ENCODE results near the gene RNF5. TPM values are rescaled to one million over a fixed set of nuclear protein-coding genes. Genes with fewer than 3 reads are reported as not detected.

RNF5 gene
- total RNA-seq, 1 experiment from 2014 or later: 99.0 TPM

DNA sequence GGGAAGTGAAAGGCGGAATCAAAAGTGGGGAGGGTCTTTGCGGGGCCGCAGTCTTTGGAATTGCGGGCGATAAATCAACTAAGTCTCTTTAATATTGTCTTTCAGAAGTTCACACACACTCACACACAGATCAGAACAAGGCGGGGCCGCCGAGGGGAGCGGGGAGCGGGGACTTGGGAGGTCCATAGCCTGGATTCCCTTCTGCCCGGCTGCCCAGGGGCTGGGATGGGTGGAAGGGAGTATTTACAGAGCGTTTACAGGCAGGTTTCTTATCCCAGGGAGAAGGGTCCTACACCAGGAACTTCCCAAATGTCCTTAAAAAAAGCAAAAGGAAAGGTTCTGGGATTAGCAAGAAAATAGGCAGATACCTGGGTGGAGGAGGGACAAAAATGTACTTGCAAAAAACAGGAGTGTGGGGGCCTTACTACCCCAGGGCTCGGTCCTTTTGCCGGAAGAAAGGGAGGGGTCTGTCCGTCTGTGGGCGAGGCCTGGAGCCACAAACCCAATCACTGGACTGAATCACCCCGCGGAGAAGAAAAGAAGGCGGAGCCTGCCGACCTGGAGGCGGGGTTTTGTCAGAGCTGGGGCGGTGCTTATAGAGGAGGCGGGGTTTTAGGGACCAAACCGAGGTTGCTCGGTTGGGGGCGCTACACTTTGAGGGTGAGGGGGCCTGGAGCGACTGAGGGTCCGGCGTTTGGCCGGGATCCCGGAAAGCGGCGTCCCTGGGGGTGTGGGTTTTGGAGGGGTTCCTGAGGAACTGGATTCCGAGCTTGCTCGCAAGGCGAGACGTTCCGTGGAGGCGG, 29.7 kb upstream of the RNF5 start:
- peaks cover 48% of the 10 kb centered on the region for H3K27me3 ChIP-seq (ENCODE audit: control insufficient read depth, insufficient read depth, low read length)
- peak overlapping the region; percentile 57 for H3K4me3 ChIP-seq (ENCODE audit: insufficient read depth, low read depth, low read length)
- no peaks in the 10 kb centered on the region for H3K36me3 ChIP-seq (replicated peaks; ENCODE audit: control insufficient read depth, insufficient read depth, low read length)
- peak; percentile 83 for DNase-seq

GRCh38 chr6:32149092-32149755, 29.0 kb upstream of the RNF5 start:
- Histone ChIP-seq H3K36me3 (replicated peaks; ENCODE audit: control insufficient read depth, insufficient read depth, low read length) (no peaks in the 10 kb centered on the region), H3K4me3 (ENCODE audit: insufficient read depth, low read depth, low read length) (peak overlapping the region; percentile 57), H3K27me3 (ENCODE audit: control insufficient read depth, insufficient read depth, low read length) (peaks cover 48% of the 10 kb centered on the region)
- peak; percentile 54 for DNase-seq

GRCh38 chr6:32149932-32150870, 28.0 kb upstream of the RNF5 start:
- Histone ChIP-seq H3K4me3 (ENCODE audit: insufficient read depth, low read depth, low read length) (peak overlapping the region; percentile 57), H3K36me3 (replicated peaks; ENCODE audit: control insufficient read depth, insufficient read depth, low read length) (no peaks in the 10 kb centered on the region), H3K27me3 (ENCODE audit: control insufficient read depth, insufficient read depth, low read length) (peaks cover 48% of the 10 kb centered on the region)
- peak; percentile 85 for DNase-seq

DNA sequence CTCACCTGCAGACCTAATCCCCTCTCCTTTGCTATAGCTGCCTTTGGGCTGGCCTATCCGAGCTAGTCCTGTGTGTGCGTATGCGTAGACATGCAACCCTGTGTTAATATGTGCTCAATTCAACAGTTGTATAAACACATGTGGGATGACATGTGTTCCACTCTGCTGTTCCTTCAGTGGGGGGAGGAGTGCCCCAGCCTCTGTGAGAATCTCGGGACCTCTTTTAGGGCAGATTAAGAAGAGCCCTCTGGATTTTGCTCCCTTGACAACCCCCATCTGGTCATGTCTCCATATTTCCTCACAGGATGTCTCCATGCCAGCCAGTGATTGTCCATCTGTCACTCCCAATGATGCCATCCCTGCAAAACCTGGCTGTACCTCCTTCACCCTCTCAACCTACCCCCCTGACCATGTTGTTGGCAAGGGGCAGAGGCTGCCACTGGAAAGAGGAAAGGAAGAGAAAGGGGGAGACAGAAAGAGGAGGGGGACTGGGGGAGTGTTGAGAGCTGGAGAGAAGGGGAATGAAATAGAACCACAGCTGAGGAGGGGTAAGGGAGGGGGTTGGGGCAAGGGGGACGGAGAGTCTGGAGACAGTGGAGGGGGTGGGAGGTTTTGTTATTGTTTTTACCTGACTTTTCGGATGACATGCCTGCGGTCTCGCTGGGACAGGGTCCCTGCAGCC, 26.9 kb upstream of the RNF5 start:
- peaks cover 3% of the 10 kb centered on the region for H3K36me3 ChIP-seq (replicated peaks; ENCODE audit: control insufficient read depth, insufficient read depth, low read length)
- peak; percentile 76 for DNase-seq
- H3K27me3 ChIP-seq (ENCODE audit: control insufficient read depth, insufficient read depth, low read length): peaks cover 48% of the 10 kb centered on the region
- H3K4me3 ChIP-seq (ENCODE audit: insufficient read depth, low read depth, low read length): peak overlapping the region; percentile 80; the same call in 1 of the 2 replicates

DNA sequence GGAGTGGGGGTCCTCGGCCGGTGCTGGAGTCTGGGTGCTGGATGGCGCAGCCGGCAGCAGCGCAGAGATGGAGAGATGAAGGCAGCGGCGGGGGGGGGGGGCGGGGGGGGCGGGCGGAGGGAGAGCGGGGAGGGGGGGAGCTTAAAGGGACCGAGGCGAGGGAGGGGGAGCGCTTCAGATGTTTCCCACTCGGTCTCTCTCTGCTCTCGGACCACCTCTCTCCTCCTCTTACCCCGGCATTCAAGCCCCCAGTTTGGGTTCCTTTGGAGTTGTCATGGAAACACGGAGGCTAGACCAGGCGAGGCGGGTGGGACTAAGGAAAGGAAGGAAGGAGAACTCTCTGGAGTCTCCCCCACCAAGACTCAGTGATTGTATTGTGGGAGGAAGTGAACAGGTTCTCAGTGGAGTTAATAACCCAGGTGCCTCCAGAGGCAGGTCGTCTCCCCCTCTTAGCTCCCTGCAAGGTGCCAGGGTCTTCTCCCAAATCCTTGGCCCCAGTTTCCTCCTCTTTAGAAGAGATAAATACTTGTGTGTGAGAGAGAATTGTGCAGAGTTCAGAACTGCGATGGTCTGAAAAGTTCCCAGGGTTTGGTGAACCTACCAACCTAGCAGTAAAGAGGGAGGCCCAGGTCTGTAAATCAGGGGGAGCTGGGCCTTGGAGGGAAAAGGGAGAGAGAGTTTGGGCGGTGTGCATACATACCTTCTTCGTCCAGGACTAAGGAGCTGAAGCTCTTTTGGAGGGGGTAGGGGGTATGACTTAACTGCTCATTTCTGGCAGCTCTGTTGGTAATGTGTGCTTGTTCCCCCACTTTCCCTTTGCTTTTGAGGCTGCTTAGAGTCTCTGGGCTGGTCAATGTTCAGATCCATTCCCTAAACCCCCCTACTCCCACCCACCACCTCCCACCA, 26.1 kb upstream of the RNF5 start, which contains the start of gene PRRT1:
Gene PRRT1, minus strand, starts transcription at position 77 of the 906 bp plus-strand sequence. CDS start 112 bp downstream, outside the sequence.
- peak within 1 kb of the TSS; percentile 80 for H3K4me3 ChIP-seq (ENCODE audit: insufficient read depth, low read depth, low read length)
- DNase-seq: peak; percentile 69
- H3K36me3 ChIP-seq (replicated peaks; ENCODE audit: control insufficient read depth, insufficient read depth, low read length): peaks cover 5% of the 10 kb centered on the region
- peaks cover 48% of the 10 kb centered on the region for H3K27me3 ChIP-seq (ENCODE audit: control insufficient read depth, insufficient read depth, low read length)

- Histone ChIP-seq H3K36me3 (replicated peaks; ENCODE audit: control insufficient read depth, insufficient read depth, low read length) (peaks cover 10% of the 10 kb centered on the region), H3K27me3 (ENCODE audit: control insufficient read depth, insufficient read depth, low read length) (peaks cover 44% of the 10 kb centered on the region), H3K4me3 (ENCODE audit: insufficient read depth, low read depth, low read length) (peak overlapping the region; percentile 80)
- DNase-seq: peak; percentile 85
Measured at GRCh38 chr6:32152769-32153563, 25.2 kb upstream of the RNF5 start.

- Histone ChIP-seq H3K27me3 (ENCODE audit: control insufficient read depth, insufficient read depth, low read length) (peaks cover 43% of the 10 kb centered on the region), H3K4me3 (ENCODE audit: insufficient read depth, low read depth, low read length) (peak within 1 kb of the TSS; percentile 80), H3K36me3 (replicated peaks; ENCODE audit: control insufficient read depth, insufficient read depth, low read length) (peaks cover 10% of the 10 kb centered on the region)
- peak; percentile 94 for DNase-seq
Measured at GRCh38 chr6:32153564-32154513, 24.4 kb upstream of the RNF5 start, which contains the start of gene PPT2. Gene PPT2, plus strand, starts transcription at chr6:32154141. Its CDS starts 454 bp downstream, at chr6:32154595.

GRCh38 chr6:32154514-32155161, 23.6 kb upstream of the RNF5 start:
- Histone ChIP-seq H3K4me3 (ENCODE audit: insufficient read depth, low read depth, low read length) (peak overlapping the region; percentile 80), H3K27me3 (ENCODE audit: control insufficient read depth, insufficient read depth, low read length) (peaks cover 35% of the 10 kb centered on the region), H3K36me3 (replicated peaks; ENCODE audit: control insufficient read depth, insufficient read depth, low read length) (peaks cover 10% of the 10 kb centered on the region)
- peak; percentile 89 for DNase-seq

- no peak overlapping the region for H3K4me3 ChIP-seq (ENCODE audit: insufficient read depth, low read depth, low read length)
- DNase-seq: no peak
- H3K36me3 ChIP-seq (replicated peaks; ENCODE audit: control insufficient read depth, insufficient read depth, low read length): peaks cover 10% of the 10 kb centered on the region
- peaks cover 13% of the 10 kb centered on the region for H3K27me3 ChIP-seq (ENCODE audit: control insufficient read depth, insufficient read depth, low read length)
Measured at GRCh38 chr6:32156891-32157290, 21.3 kb upstream of the RNF5 start.

DNA sequence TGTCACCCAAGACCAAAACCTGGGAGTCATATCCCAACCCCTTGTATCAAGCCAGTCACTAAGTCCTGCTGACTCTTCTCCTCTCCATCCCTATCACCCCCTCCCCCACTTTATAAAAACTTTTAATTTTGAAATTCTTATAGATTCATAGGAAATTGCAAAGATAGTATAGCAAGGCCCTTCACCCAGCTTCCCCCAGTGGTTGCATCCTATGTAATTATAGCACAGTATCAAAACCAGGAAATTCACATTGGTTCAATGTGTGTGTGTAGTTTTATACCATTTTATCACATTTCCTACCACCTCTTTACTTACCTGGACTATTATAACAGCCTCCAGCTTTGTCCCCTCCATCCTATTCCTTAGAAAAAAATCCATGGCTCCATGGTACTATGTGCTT, 20.2 kb upstream of the RNF5 start:
- H3K4me3 ChIP-seq (ENCODE audit: insufficient read depth, low read depth, low read length): no peak overlapping the region
- H3K36me3 ChIP-seq (replicated peaks; ENCODE audit: control insufficient read depth, insufficient read depth, low read length): peaks cover 10% of the 10 kb centered on the region
- peaks cover 1% of the 10 kb centered on the region; the same call in 1 of the 2 replicates for H3K27me3 ChIP-seq (ENCODE audit: control insufficient read depth, insufficient read depth, low read length)
- DNase-seq: no peak

DNA sequence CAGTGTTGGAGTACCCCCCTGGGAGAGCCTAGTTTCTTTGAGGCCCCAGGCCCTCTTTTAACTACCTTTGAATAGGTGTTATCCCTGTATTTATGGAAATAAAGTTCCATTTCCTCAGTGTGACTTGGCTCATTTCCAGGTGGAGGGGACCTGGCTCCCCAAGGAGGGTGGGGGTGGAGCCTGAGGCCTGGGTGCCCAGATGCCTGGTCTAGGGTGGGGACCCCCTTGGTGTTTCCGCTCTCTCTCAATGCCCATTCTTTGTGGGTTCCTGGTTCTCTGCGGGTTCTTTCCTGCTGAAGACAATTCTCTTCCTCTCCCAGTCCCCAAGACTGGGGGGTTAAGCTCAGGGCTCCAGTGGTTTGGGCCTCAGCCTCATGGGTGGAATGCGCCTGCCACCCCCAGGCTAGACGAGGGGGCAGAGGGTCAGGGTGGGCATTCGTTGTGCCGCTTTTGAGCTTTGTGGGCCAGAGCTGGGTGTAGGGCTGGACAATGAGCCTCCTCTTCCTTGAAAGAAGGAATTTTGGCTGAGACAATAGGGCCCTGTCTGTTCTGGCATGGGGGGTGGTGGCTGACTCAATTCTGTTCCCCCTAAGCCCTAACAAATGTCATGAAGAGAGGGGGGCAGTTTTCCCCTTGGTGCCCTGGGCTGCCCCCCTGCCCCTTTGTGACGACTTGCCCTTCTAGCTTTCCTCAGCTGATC, 14.5 kb upstream of the RNF5 start:
- H3K27me3 ChIP-seq (ENCODE audit: control insufficient read depth, insufficient read depth, low read length): no peaks in the 10 kb centered on the region
- DNase-seq: no peak

More for the DNA sequence above, 14.5 kb upstream of the RNF5 start:
- Histone ChIP-seq H3K36me3 (replicated peaks; ENCODE audit: control insufficient read depth, insufficient read depth, low read length) (peaks cover under 1% of the 10 kb centered on the region), H3K4me3 (ENCODE audit: insufficient read depth, low read depth, low read length) (no peak overlapping the region)
